Thyroid gland (tissue), 4 donors: ENCODE results near the gene CHST4.

Experiments used
- CTCF ChIP-seq, 6 experiments: fragments of 200-600 bp in 3 of 6; fragments of 450-650 bp in 3 of 6; sonication (generic) in 3 of 6; IDR thresholded peaks; one replicate each; pipeline ENCODE4 v1.5.1; 2016 to 2019; ENCODE audit warnings: antibody characterized with exemption in 6 of 6, mild to moderate bottlenecking in 2 of 6, inconsistent platforms in 1 of 6, moderate library complexity in 1 of 6
- POLR2A ChIP-seq, 2 donors: fragments of 450-650 bp; IDR thresholded peaks; one replicate each; pipeline ENCODE4 v1.6.1; 2017; ENCODE audit warnings: antibody characterized with exemption in 2 of 2, mild to moderate bottlenecking in 2 of 2, moderate library complexity in 1 of 2

GRCh38 chr16:71574702-71575101 lies 48.5 kb downstream of the CHST4 start:
- no peak for TF ChIP-seq CTCF (IDR thresholded peaks at IDR 0.05)
- no peak for TF ChIP-seq POLR2A (IDR thresholded peaks at IDR 0.05)
